Measurements from ENCODE around the gene HRNR.
"Not testable (repeated sequence)": the region's sequence is repeated elsewhere in the genome, so short reads cannot be mapped to it uniquely, and the experiment has no call there.

Gene HRNR

DNA sequence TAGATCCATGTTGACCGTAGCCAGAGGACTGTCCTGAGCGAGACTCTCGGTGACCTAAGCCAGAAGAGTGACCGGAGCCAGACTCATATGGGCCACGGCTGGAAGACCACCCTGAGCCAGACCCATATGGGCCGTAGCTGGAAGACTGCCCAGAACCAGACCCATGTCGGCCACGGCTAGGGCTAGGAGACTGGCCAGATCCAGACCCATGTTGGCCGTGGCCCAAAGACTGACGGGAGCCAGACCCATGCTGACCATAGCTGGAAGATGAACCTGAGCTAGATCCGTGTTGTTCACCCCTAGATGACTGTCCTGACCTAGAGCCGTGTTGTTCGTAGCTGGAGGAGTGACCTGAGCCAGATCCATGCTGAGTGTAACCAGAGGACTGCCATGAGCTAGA lies 8.4 kb downstream of the HRNR start:
- not testable (repeated sequence) for H3K36me3 ChIP-seq (ENCODE audit: insufficient read depth, low read length); H3K27me3 ChIP-seq (ENCODE audit: insufficient read depth, low read length); H2AFZ ChIP-seq (ENCODE audit: low read depth, low read length)

DNA sequence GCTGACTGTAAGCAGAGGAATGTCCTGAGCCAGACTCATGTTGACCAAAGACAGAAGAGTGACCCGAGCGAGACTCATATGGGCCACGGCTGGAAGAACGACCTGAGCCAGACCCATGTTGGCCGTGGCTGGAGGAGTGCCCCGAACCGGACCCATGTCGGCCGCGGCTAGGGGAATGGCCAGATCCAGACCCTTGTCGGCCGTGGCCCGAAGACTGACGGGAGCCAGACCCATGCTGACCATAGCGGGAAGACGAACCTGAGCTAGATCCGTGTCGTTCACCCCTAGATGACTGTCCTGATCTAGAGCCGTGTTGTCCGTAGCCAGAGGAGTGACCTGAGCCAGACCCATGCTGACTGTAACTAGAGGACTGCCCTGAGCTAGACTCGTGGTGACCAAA lies 9.1 kb downstream of the HRNR start:
- not testable (repeated sequence) for H3K27me3 ChIP-seq (ENCODE audit: insufficient read depth, low read length); H3K9me3 ChIP-seq (ENCODE audit: low read length); H2AFZ ChIP-seq (ENCODE audit: low read depth, low read length); H3K4me3 ChIP-seq (ENCODE audit: low read length); H3K4me1 ChIP-seq (ENCODE audit: insufficient read depth, low read length); H3K36me3 ChIP-seq (ENCODE audit: insufficient read depth, low read length)

More for the DNA sequence above, 8.4 kb downstream of the HRNR start:
- H3K9me3 ChIP-seq (ENCODE audit: low read length); H3K4me1 ChIP-seq (ENCODE audit: insufficient read depth, low read length); H3K4me3 ChIP-seq (ENCODE audit: low read length): not testable (repeated sequence)

DNA sequence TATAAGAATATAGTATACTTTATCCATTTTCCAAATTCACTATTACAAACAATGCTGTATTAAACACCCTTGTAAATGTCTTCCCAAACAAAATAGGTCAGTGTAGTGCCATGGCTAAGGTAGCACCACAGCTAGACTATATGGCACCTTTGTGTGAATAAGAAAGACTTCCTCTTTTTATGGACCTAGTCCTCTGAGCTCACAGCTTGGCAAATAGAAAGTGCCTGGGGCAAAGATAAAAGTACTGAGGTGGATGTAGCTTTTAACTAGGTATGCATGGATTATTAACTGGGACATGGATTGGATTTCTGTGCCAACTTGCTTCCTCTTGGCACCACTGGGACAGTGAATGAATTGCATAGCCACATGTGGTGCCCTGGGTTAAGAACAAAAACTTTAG lies 25.0 kb downstream of the HRNR start:
- Histone ChIP-seq H3K4me1 (ENCODE audit: insufficient read depth, low read length) (no peaks in the 10 kb centered on the region), H3K4me3 (ENCODE audit: low read length) (no peak overlapping the region), H2AFZ (ENCODE audit: low read depth, low read length) (no peak overlapping the region), H3K36me3 (ENCODE audit: insufficient read depth, low read length) (no peaks in the 10 kb centered on the region), H3K9me3 (ENCODE audit: low read length) (no peaks in the 10 kb centered on the region), H3K27me3 (ENCODE audit: insufficient read depth, low read length) (no peaks in the 10 kb centered on the region)

DNA sequence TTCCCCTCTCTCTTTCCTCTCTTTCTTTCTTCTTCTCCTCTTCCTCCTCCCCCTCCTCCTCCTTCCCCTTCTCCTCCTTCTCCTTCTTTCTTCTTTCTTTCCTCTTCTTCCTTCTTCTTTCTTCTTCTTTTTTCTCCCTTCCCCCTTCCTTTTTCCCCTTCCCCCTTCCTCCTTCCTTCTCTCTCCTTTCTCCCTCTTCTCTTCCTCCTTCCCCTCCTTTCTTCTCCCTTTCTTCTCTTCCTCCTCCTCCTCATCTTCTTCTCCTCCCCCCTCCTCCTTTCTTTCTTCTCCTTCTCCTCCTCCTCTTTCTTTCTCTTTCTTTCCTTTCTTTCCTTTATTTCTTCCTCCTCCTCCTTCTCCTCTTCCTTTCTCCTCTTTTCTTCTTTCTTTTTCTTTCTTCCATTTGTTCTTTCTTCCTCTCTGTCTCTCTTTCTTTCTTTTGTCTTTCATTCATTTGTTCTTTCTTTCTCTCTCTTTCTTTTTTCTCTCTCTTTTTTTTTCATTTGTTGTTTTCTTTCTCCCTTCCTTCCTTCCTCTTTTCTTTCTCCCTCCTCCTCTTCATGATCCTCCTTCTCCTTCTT lies 26.5 kb downstream of the HRNR start:
- Histone ChIP-seq H3K9me3 (ENCODE audit: low read length) (no peaks in the 10 kb centered on the region), H2AFZ (ENCODE audit: low read depth, low read length) (no peak overlapping the region), H3K4me1 (ENCODE audit: insufficient read depth, low read length) (no peaks in the 10 kb centered on the region), H3K4me3 (ENCODE audit: low read length) (no peak overlapping the region), H3K27me3 (ENCODE audit: insufficient read depth, low read length) (no peaks in the 10 kb centered on the region), H3K36me3 (ENCODE audit: insufficient read depth, low read length) (no peaks in the 10 kb centered on the region)

DNA sequence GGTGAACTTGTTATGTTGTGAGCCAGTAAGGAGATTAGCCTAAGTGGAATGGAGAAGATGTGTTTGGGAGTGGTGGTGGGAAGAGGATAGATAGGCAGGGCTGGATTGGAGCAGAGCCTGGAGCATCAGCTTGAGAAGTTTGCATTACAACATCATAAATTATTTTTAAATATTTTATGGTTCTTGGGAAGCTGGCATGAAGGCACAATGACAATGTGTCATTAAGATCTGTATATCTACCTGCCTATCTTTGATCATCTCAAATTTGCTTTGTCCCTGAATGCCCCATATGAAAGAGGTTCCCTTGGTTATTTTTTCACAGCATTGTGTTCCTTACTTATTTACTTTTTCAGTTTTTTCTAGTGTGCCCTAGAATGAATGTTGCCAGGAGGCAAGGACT lies 32.3 kb downstream of the HRNR start:
- Histone ChIP-seq H3K27me3 (ENCODE audit: insufficient read depth, low read length) (no peaks in the 10 kb centered on the region), H3K36me3 (ENCODE audit: insufficient read depth, low read length) (no peaks in the 10 kb centered on the region)

DNA sequence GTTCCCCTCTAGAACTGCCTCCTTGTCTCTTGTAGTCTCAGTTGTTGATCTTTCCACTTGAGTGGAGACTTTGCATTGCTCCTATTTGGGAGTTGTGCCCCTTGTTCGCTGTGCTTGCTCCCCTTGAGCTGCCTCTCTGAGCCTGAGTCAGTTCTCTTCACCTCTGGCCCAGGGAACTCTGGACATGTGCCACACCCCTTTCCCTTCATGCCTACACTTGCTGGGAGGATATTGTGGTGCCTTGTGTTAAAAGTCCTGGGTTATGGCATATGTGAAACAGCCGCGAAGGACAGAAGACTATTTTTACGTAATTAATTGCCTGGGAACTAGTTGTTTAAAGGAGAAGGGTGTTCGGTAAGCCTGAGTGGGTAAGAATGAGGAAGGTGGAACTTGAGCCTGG lies 32.7 kb downstream of the HRNR start:
- H2AFZ ChIP-seq (ENCODE audit: low read depth, low read length), result no peak overlapping the region
- H3K9me3 ChIP-seq (ENCODE audit: low read length), result no peaks in the 10 kb centered on the region

More for the DNA sequence above, 32.3 kb downstream of the HRNR start:
- Histone ChIP-seq H3K9me3 (ENCODE audit: low read length) (no peaks in the 10 kb centered on the region), H3K4me1 (ENCODE audit: insufficient read depth, low read length) (no peaks in the 10 kb centered on the region), H2AFZ (ENCODE audit: low read depth, low read length) (no peak overlapping the region), H3K4me3 (ENCODE audit: low read length) (no peak overlapping the region)

DNA sequence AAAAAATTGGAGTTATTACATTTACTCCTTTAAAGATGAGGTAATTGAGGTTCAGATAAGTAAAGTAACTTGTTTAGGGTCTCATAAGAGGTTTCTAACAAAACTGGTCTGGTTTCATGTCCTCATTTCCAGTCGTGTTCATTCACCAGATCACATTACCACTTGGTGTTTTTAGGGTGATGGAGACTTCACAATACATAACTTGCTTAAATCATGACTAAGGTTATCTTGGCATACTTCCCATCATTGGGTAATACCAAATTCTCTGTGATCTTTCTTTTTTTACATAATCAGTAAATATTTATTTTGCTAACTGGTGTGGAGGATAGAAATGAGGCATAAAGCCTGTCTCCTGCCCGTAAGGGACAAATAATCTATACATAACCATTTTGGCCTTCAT lies 33.4 kb downstream of the HRNR start:
- no peaks in the 10 kb centered on the region for H3K36me3 ChIP-seq (ENCODE audit: insufficient read depth, low read length)
- H3K4me3 ChIP-seq (ENCODE audit: low read length), result no peak overlapping the region
- no peaks in the 10 kb centered on the region for H3K9me3 ChIP-seq (ENCODE audit: low read length)
- no peak overlapping the region for H2AFZ ChIP-seq (ENCODE audit: low read depth, low read length)
- no peaks in the 10 kb centered on the region for H3K4me1 ChIP-seq (ENCODE audit: insufficient read depth, low read length)
- no peaks in the 10 kb centered on the region for H3K27me3 ChIP-seq (ENCODE audit: insufficient read depth, low read length)

More for the DNA sequence above, 32.7 kb downstream of the HRNR start:
- no peak overlapping the region for H3K4me3 ChIP-seq (ENCODE audit: low read length)
- no peaks in the 10 kb centered on the region for H3K36me3 ChIP-seq (ENCODE audit: insufficient read depth, low read length)
- no peaks in the 10 kb centered on the region for H3K4me1 ChIP-seq (ENCODE audit: insufficient read depth, low read length)
- H3K27me3 ChIP-seq (ENCODE audit: insufficient read depth, low read length), result no peaks in the 10 kb centered on the region

DNA sequence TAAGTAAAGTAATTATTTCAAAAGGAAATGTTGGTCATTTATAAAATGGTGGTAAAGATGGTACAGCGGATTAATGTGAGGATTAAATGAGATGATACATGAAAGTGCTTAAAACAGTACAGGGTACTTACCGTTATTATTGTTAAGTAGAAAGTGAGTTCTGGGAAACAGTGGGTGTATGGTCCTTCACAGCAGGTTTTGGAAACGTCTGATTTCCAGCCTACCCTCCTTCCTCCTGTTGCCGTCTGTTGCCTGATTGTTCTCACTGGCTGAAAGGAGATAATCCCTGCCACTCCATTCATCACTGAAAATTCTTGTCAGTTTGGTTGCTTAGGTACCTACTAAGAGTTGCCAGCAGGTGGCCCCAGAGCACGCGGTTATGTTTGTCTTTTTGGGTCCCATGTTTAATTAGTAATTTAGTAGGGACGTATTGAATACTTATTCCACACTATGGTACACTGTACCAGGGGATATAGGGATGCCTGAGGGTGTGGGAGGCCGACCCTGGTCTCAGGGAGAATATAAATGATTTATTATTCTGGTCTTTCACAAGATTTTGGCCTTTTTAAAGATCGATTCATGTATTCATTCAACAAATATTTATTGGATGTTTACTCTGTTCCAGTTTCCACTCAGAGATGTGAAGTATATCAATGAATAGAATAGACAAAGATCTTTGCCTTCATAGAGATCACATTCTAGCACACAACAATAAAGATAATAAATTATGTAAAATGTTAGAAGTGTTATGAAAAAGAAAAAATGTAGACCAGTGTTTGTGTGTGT lies 34.1 kb downstream of the HRNR start:
- no peak overlapping the region for H2AFZ ChIP-seq (ENCODE audit: low read depth, low read length)
- H3K36me3 ChIP-seq (ENCODE audit: insufficient read depth, low read length), result no peaks in the 10 kb centered on the region
- no peaks in the 10 kb centered on the region for H3K4me1 ChIP-seq (ENCODE audit: insufficient read depth, low read length)
- H3K27me3 ChIP-seq (ENCODE audit: insufficient read depth, low read length), result no peaks in the 10 kb centered on the region
- no peaks in the 10 kb centered on the region for H3K9me3 ChIP-seq (ENCODE audit: low read length)
- no peak overlapping the region for H3K4me3 ChIP-seq (ENCODE audit: low read length)

DNA sequence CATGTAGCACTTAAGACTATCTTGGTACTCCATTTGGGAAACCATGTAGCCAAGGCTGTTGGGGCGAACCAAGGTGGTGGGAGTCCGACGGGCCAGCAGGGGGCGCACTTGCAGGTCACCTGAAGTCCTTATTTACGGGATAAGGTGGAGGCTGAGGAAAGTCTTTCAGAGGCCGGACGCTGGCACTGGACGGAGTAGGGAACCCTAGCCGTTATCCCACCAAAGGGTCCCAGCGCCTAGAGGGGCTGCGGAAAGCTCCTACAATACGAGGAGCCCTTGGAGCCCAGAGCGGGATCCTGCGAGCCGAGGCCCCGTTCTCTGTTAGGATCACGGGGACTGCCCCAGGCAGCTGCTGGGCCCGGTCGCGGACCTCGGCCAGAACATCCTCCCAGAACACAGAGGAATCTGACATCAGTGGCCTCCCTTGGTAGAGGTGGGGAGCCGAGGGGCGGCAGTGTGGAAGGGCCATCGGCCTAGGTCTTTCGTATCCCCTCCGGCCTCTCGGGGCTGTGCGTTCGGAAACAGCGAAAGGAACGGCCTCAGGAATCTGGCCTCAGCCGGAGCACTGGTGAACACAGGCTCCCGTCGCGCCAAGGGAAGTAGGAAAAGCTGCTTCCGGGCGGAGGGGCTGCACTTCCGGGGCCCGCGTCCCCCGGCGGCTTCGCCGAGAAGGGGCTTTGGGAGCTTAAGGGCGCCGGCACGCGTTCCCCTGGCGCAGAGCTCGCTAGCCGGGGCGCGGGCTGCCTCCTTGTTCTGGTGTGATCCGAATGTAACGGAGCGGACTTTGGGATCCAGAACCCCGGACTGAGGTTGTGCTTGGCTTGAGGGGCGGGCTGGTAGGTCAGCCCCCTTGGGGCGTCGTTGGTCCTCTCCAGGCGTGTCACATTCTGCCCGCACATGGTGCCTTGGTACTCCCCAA lies 35.1 kb downstream of the HRNR start:
- Histone ChIP-seq H3K27me3 (ENCODE audit: insufficient read depth, low read length) (no peaks in the 10 kb centered on the region), H3K4me1 (ENCODE audit: insufficient read depth, low read length) (no peaks in the 10 kb centered on the region), H2AFZ (ENCODE audit: low read depth, low read length) (no peak overlapping the region), H3K4me3 (ENCODE audit: low read length) (no peak overlapping the region), H3K36me3 (ENCODE audit: insufficient read depth, low read length) (no peaks in the 10 kb centered on the region), H3K9me3 (ENCODE audit: low read length) (no peaks in the 10 kb centered on the region)

DNA sequence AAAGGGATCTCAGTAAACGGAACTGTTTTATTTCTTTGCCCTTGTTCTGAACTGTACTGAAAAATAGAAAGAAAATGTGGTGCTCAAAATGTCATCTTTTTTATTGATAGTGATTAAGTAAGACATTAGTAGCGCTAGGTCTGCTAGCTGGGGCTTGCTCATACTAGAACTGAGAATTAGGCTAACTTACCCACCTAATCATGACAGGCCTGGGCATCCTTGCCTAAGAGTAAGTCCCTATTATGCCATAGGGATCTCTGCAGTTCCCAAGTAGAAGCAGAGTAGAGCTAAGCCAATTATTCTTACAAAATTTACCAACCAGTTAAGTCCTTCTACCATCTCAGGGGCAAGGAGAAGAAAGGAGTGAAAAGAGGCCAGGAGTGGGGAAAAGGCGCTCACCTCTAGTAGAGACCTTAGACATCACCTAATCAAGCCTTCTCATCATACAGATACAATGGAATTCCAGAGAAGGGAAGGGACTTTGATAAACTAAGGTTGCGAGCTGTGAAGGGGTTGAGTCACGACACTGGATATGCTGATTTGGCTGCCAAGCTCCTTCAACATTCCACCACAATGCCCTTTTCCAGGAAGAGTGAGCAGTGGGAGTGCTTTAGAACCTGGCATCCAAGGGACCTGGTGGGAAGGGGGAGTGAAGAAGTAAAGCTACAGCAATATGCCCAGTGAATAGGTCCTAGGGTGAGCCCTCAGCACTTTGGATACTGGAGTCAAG lies 37.3 kb downstream of the HRNR start:
- no peaks in the 10 kb centered on the region for H3K4me1 ChIP-seq (ENCODE audit: insufficient read depth, low read length)
- no peaks in the 10 kb centered on the region for H3K27me3 ChIP-seq (ENCODE audit: insufficient read depth, low read length)
- H3K9me3 ChIP-seq (ENCODE audit: low read length), result no peaks in the 10 kb centered on the region
- no peak overlapping the region for H3K4me3 ChIP-seq (ENCODE audit: low read length)
- H3K36me3 ChIP-seq (ENCODE audit: insufficient read depth, low read length), result no peaks in the 10 kb centered on the region
- H2AFZ ChIP-seq (ENCODE audit: low read depth, low read length), result no peak overlapping the region

DNA sequence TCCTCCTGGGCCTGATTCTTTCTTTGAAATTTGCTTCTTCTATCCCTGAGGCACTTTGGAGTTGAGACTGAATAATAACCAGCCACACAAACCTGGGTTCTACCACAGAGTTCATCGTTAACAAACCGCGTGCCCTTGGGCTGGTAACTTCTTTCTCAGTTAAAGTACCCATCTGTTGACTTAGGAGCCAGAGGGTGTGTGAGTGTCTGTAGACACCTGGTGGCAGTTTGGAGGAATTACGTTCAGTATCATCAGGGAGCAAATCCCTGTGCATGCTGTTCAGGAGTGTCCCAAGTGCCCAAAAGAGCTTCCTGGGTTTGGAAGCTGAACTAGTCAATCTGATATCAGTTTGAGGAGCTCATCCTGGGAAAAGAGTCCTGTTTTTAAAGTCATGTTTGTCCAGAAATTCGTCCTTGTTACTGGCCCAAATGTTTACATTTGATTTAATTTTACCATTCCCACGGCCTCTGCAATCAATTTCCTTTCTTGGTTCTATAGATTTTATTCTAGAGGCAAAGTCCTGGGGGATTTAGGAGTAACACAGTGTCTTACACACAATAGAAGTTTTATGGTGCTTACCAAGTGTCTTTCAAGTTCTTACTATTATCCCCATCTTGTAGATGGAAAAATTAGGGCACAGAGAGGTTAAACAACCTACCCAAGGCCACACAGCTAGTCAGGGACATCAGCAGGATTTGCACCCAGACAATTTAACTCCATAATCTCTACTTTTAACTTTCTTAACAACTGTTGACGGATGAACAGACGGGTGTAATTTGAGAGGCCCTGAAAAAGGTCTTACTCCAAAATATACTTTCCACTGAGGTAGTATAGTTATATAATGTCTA lies 38.2 kb downstream of the HRNR start:
- Histone ChIP-seq H2AFZ (ENCODE audit: low read depth, low read length) (no peak overlapping the region), H3K9me3 (ENCODE audit: low read length) (no peaks in the 10 kb centered on the region), H3K4me3 (ENCODE audit: low read length) (no peak overlapping the region), H3K27me3 (ENCODE audit: insufficient read depth, low read length) (no peaks in the 10 kb centered on the region), H3K4me1 (ENCODE audit: insufficient read depth, low read length) (no peaks in the 10 kb centered on the region), H3K36me3 (ENCODE audit: insufficient read depth, low read length) (no peaks in the 10 kb centered on the region)

DNA sequence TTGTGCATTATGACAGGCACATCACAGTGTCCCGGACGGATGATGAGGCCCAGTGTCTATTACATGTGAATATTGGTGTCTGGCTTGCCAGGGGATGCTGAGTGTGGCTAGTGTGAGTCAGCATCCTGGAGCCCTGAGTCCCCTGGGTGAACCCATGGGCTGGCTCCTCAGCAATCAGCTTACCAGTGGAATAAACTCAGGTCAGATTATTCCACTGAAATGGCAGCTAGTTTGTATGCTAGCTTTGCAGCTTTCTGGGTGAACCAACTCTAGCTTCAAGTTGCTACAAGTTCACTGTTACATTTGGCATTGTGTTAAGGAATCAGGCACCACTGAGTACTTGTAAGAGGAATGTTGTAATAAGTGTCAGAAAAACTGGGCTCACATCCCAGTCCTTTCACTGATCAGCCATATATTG lies 41.0 kb downstream of the HRNR start:
- no peak overlapping the region for H2AFZ ChIP-seq (ENCODE audit: low read depth, low read length)
- H3K9me3 ChIP-seq (ENCODE audit: low read length), result no peaks in the 10 kb centered on the region
- H3K36me3 ChIP-seq (ENCODE audit: insufficient read depth, low read length), result no peaks in the 10 kb centered on the region
- H3K4me1 ChIP-seq (ENCODE audit: insufficient read depth, low read length), result no peaks in the 10 kb centered on the region
- H3K4me3 ChIP-seq (ENCODE audit: low read length), result no peak overlapping the region
- H3K27me3 ChIP-seq (ENCODE audit: insufficient read depth, low read length), result no peaks in the 10 kb centered on the region

Data from neuron (in vitro differentiated cells).